Prostate gland (tissue), 2 donors: ENCODE results near the gene APOA1.
A peak's percentile ranks its signal among the peaks of the same experiment; 100 is the strongest.

Experiments used
- CTCF ChIP-seq, 4 experiments: fragments of 200-600 bp in 2 of 4; fragments of 450-650 bp in 2 of 4; sonication (generic) in 2 of 4; IDR thresholded peaks; 1 replicate in 3 of 4; 2 replicates in 1 of 4; pipeline ENCODE4 v1.5.1; 2016 to 2019; ENCODE audit warnings: antibody characterized with exemption in 4 of 4, mild to moderate bottlenecking in 2 of 4, moderate library complexity in 2 of 4
- POLR2A ChIP-seq: fragments of 450-650 bp; IDR thresholded peaks from one replicate; pipeline ENCODE4 v1.6.1; 2016; ENCODE audit warnings: antibody characterized with exemption, mild to moderate bottlenecking

DNA sequence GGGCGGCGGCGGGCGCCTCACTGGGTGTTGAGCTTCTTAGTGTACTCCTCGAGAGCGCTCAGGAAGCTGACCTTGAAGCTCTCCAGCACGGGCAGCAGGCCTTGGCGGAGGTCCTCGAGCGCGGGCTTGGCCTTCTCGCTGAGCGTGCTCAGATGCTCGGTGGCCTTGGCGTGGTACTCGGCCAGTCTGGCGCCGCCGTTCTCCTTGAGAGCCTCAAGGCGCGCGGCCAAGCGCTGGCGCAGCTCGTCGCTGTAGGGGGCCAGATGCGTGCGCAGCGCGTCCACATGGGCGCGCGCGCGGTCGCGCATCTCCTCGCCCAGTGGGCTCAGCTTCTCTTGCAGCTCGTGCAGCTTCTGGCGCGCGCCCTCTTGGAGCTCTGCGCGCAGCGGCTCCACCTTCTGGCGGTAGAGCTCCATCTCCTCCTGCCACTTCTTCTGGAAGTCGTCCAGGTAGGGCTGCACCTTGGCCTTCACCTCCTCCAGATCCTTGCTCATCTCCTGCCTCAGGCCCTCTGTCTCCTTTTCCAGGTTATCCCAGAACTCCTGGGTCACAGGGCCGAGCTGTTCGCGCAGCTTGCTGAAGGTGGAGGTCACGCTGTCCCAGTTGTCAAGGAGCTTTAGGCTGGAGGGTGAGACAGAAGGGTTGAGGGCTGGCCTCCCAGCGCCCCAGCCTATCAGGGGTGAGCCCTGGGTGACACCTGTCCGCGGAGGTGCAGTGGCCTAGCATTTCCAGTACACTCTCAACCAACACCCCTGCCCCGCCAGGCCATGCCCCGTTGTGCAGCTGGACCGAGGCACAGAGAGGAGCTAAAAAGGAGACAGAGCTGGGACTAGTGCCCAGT lies 1.4 kb downstream of the APOA1 start:
- peak in 3 of 4 experiments; percentile 69 to 78 (median 76) for TF ChIP-seq CTCF (IDR thresholded peaks at IDR 0.05)
- TF ChIP-seq POLR2A, result no peak
